Calu3 (cell line): ENCODE data around the gene DNAH7. TPM values are rescaled to one million over a fixed set of nuclear protein-coding genes. Genes with fewer than 3 reads are reported as not detected.

Experiments
- BruUV-seq: library from RNA; stranded (reverse); fragments of 400-500 nt; replicated peaks from 2 replicates; lab custom pipeline; 2021; lab: Mats Ljungman, UMichigan
- CTCF ChIA-PET: fragments of 300-600 bp; sonication (Branson Sonifier 250); formaldehyde crosslinking; loops from one replicate; lab custom pipeline; 2022; ENCODE audit warnings: antibody characterized with exemption; lab: Charles Lee
- DNase-seq: peaks from one replicate; pipeline ENCODE4 v3.0.0; 2022
- H3K27ac Mint-ChIP-seq: one replicate; pipeline ENCODE4 v1.8.0; 2022; ENCODE audit warnings: mixed read lengths; ENCODE audit not compliant: unreplicated experiment
- H3K27me3 Mint-ChIP-seq: one replicate; pipeline ENCODE4 v1.8.0; 2022; ENCODE audit warnings: mixed read lengths; ENCODE audit not compliant: unreplicated experiment
- H3K36me3 Mint-ChIP-seq: one replicate; pipeline ENCODE4 v1.8.0; 2022; ENCODE audit warnings: mild to moderate bottlenecking, moderate library complexity, mixed read lengths; ENCODE audit not compliant: insufficient read depth, unreplicated experiment
- H3K4me1 Mint-ChIP-seq: one replicate; pipeline ENCODE4 v1.8.0; 2022; ENCODE audit warnings: mild to moderate bottlenecking, low read depth, mixed read lengths; ENCODE audit not compliant: unreplicated experiment
- H3K4me3 Mint-ChIP-seq: one replicate; pipeline ENCODE4 v1.8.0; 2022; ENCODE audit warnings: mild to moderate bottlenecking, low read depth, moderate library complexity, mixed read lengths; ENCODE audit not compliant: unreplicated experiment
- H3K9me3 Mint-ChIP-seq: one replicate; pipeline ENCODE4 v1.8.0; 2022; ENCODE audit warnings: low read depth, mixed read lengths; ENCODE audit not compliant: unreplicated experiment
- intact Hi-C: fragments of 100-400 bp; cut with micrococcal nuclease; formaldehyde crosslinking; loops from one replicate; pipeline ENCODE4 v1.10.0; 2022; ENCODE audit not compliant: unreplicated experiment
- total RNA-seq: library from RNA; stranded (reverse); gene quantifications from 2 replicates; pipeline ENCODE4 v1.2.3, GENCODE V29; 2022
- TF ChIP-seq, protein P1 (sequence below): fragments of 200-600 bp; IDR thresholded peaks from one replicate; pipeline ENCODE4 v1.8.0; 2022; ENCODE audit warnings: antibody characterized with exemption; ENCODE audit not compliant: unreplicated experiment

Gene DNAH7
- total RNA-seq, 1 experiment from 2014 or later: 2.5 TPM

GRCh38 chr2:195815083-195815482, 253.6 kb downstream of the DNAH7 start:
- BruUV-seq: no TSS peak
- Mint-ChIP-seq H3K36me3 (no peaks in the 10 kb centered on the region), H3K27ac (no peak overlapping the region), H3K9me3 (peaks cover 3% of the 10 kb centered on the region), H3K4me1 (peaks cover 20% of the 10 kb centered on the region), H3K27me3 (no peaks in the 10 kb centered on the region), H3K4me3 (no peak overlapping the region)
- CTCF ChIA-PET: no interaction called here
- DNase-seq: no peak
- TF ChIP-seq, protein P1, sequence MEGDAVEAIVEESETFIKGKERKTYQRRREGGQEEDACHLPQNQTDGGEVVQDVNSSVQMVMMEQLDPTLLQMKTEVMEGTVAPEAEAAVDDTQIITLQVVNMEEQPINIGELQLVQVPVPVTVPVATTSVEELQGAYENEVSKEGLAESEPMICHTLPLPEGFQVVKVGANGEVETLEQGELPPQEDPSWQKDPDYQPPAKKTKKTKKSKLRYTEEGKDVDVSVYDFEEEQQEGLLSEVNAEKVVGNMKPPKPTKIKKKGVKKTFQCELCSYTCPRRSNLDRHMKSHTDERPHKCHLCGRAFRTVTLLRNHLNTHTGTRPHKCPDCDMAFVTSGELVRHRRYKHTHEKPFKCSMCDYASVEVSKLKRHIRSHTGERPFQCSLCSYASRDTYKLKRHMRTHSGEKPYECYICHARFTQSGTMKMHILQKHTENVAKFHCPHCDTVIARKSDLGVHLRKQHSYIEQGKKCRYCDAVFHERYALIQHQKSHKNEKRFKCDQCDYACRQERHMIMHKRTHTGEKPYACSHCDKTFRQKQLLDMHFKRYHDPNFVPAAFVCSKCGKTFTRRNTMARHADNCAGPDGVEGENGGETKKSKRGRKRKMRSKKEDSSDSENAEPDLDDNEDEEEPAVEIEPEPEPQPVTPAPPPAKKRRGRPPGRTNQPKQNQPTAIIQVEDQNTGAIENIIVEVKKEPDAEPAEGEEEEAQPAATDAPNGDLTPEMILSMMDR: no peak
- intact Hi-C loops: no loop called here

DNA sequence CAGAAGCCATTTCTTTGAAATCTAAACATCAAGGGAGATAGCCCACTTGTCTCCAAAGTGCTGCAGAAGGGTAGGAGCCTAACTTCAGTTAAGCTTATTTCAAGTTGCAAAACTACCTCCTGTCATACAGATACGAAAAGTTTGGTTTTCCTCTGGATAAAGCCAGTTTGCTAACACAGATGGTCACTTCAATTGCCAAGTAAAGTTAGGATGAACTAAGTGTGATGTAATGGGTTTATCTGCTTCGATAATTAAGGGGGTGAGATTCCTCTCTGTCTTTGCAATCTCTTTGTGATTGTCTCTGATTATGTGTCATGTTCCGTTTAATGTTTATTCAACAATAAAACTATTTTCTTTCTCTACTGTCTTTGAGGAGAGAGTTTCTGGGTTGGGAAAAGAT, 255.2 kb downstream of the DNAH7 start:
- no peaks in the 10 kb centered on the region for H3K27me3 Mint-ChIP-seq
- no peak for DNase-seq
- BruUV-seq: no TSS peak
- TF ChIP-seq, protein P1: no peak
- H3K27ac Mint-ChIP-seq: no peak overlapping the region
- CTCF ChIA-PET: no interaction called here
- intact Hi-C loops: no loop called here
- peaks cover 4% of the 10 kb centered on the region for H3K4me1 Mint-ChIP-seq
- no peaks in the 10 kb centered on the region for H3K36me3 Mint-ChIP-seq
- no peak overlapping the region for H3K4me3 Mint-ChIP-seq
- no peaks in the 10 kb centered on the region for H3K9me3 Mint-ChIP-seq

- intact Hi-C loops: no loop called here
- Mint-ChIP-seq H3K9me3 (no peaks in the 10 kb centered on the region), H3K36me3 (no peaks in the 10 kb centered on the region), H3K27me3 (no peaks in the 10 kb centered on the region), H3K4me1 (no peaks in the 10 kb centered on the region), H3K4me3 (no peak overlapping the region), H3K27ac (no peak overlapping the region)
- DNase-seq: no peak
- TF ChIP-seq, protein P1: no peak
- no TSS peak for BruUV-seq
- CTCF ChIA-PET: no interaction called here
Measured at GRCh38 chr2:195810340-195811098, 258.1 kb downstream of the DNAH7 start.

DNA sequence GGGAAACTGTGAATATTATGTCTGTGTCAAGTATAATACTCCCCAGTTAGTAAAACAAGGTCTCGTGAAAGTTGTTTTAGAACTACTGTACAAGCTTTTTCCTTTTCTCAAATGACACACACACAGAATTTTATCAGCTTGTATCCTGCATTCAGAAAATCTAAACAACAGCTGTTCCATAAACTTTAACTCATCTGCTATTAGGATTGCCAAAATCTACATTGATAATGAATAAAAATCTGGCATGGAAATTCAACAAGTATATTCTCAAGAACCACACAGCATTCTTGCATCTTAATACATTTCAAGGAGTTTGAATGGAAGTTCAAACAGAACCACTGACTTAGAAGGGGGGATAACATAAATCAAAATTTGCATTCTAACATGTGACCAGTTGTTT, 260.4 kb downstream of the DNAH7 start:
- CTCF ChIA-PET: no interaction called here
- intact Hi-C loops: no loop called here
- Mint-ChIP-seq H3K4me1 (no peaks in the 10 kb centered on the region), H3K4me3 (no peak overlapping the region), H3K27me3 (no peaks in the 10 kb centered on the region), H3K27ac (no peak overlapping the region), H3K9me3 (no peaks in the 10 kb centered on the region), H3K36me3 (no peaks in the 10 kb centered on the region)
- TF ChIP-seq, protein P1: no peak
- no peak for DNase-seq
- no TSS peak for BruUV-seq
